Panc1 (cell line): ENCODE measurements around the gene C14orf132. TPM values are rescaled to one million over a fixed set of nuclear protein-coding genes. Genes with fewer than 3 reads are reported as not detected.
"Not testable (repeated sequence)": the region's sequence is repeated elsewhere in the genome, so short reads cannot be mapped to it uniquely, and the experiment has no call there.

Source experiments
- ATAC-seq: fragments of 200-7000 bp; cut with Tn5 transposase; 2 replicates; pipeline ENCODE4 v1.9.1; 2020; ENCODE audit warnings: mild to moderate bottlenecking, moderate library complexity
- BruUV-seq: library from RNA; stranded (reverse); fragments of 400-500 nt; replicated peaks from 2 replicates; lab custom pipeline; 2021; lab: Mats Ljungman, UMichigan
- CTCF ChIA-PET: fragments of 300-600 bp; sonication (Branson Sonifier 250); formaldehyde crosslinking; loops from one replicate; lab custom pipeline; 2022; ENCODE audit warnings: antibody characterized with exemption; lab: Charles Lee
- POLR2A ChIA-PET: fragments of 300-600 bp; sonication (Branson Sonifier 250); formaldehyde crosslinking; loops from one replicate; lab custom pipeline; 2022; ENCODE audit warnings: antibody characterized with exemption; lab: Charles Lee
- DNase-seq: peaks from one replicate; pipeline ENCODE4 v3.0.0-alpha.2; 2010; ENCODE audit warnings: low read depth, low spot score
- H3K27ac ChIP-seq: 2 replicates; pipeline ENCODE4 v1.5.1; 2011; ENCODE audit warnings: mild to moderate bottlenecking, low read length, inconsistent platforms
- H3K27me3 ChIP-seq: fragments of 200-500 bp; sonication (Bioruptor generic); 2 replicates; pipeline ENCODE4 v1.6.0; 2014; ENCODE audit warnings: low read length, inconsistent platforms; ENCODE audit not compliant: control insufficient read depth, insufficient read depth
- H3K36me3 ChIP-seq: fragments of 200-500 bp; sonication (Bioruptor generic); 2 replicates; pipeline ENCODE4 v1.5.1; 2014; ENCODE audit warnings: inconsistent platforms, mild to moderate bottlenecking, low read length, moderate library complexity; ENCODE audit not compliant: control insufficient read depth, insufficient read depth
- H3K4me1 ChIP-seq: 2 replicates; pipeline ENCODE4 v1.5.1; 2011; ENCODE audit warnings: inconsistent platforms, mild to moderate bottlenecking, low read length, moderate library complexity; ENCODE audit not compliant: control insufficient read depth, insufficient read depth
- H3K4me3 ChIP-seq, 2 experiments: 2 replicates each; pipeline ENCODE4 v1.5.1; 2011 to 2012; ENCODE audit warnings: low read depth in 2 of 2, low read length in 2 of 2, mild to moderate bottlenecking in 2 of 2, inconsistent platforms in 1 of 2, moderate library complexity in 1 of 2
- H3K9me3 ChIP-seq: fragments of 200-500 bp; sonication (Bioruptor generic); 2 replicates; pipeline ENCODE4 v1.5.1; 2014; ENCODE audit warnings: low read depth, mild to moderate bottlenecking, inconsistent platforms, low read length, moderate library complexity; ENCODE audit not compliant: control insufficient read depth, insufficient read depth
- CTCF ChIP-seq: fragments of 450-650 bp; IDR thresholded peaks from 2 replicates; pipeline ENCODE4 v1.5.1; 2017; ENCODE audit warnings: mild to moderate bottlenecking
- POLR2AphosphoS5 ChIP-seq: IDR thresholded peaks from 2 replicates; pipeline ENCODE4 v1.6.1; 2012; ENCODE audit warnings: mild to moderate bottlenecking, low read depth, low read length, moderate library complexity
- REST ChIP-seq, 2 experiments: IDR thresholded peaks; 2 replicates each; pipeline ENCODE4 v1.6.1; 2011 to 2012; ENCODE audit warnings: low read depth in 2 of 2, control low read depth in 1 of 2, low read length in 1 of 2, mild to moderate bottlenecking in 1 of 2, moderate library complexity in 1 of 2; ENCODE audit not compliant: insufficient read depth in 1 of 2
- SIN3A ChIP-seq: IDR thresholded peaks from 2 replicates; pipeline ENCODE4 v1.6.1; 2012; ENCODE audit warnings: low read depth, mild to moderate bottlenecking, low read length, moderate library complexity, borderline replicate concordance; ENCODE audit not compliant: insufficient read depth
- TCF7L2 ChIP-seq: IDR thresholded peaks from 2 replicates; pipeline ENCODE4 v1.6.1; 2011; ENCODE audit warnings: mild to moderate bottlenecking, low read depth, low read length, inconsistent platforms
- in situ Hi-C: cut with HindIII; loops from 2 replicates; pipeline ENCODE4 v1.10.0; 2016; ENCODE audit warnings: low sequenced_read_pairs, low pct_unique_long_range_greater_than_20kb
- intact Hi-C: fragments of 100-400 bp; cut with micrococcal nuclease; formaldehyde crosslinking; loops from one replicate; pipeline ENCODE4 v1.10.0; 2022; ENCODE audit not compliant: unreplicated experiment
- total RNA-seq: library from RNA; stranded (reverse); gene quantifications from one replicate; pipeline ENCODE4 v1.2.1, GENCODE V29; 2021; ENCODE audit not compliant: unreplicated experiment

The C14orf132 gene
- total RNA-seq, 1 experiment from 2014 or later, result 23.0 TPM

GRCh38 chr14:96011131-96011530, 28.0 kb upstream of the C14orf132 start:
- H3K9me3 ChIP-seq, result no peaks in the 10 kb centered on the region
- no TSS peak for BruUV-seq
- CTCF ChIA-PET, result no interaction called here
- ATAC-seq (no peak), DNase-seq (no peak)
- no peak overlapping the region for H3K27ac ChIP-seq
- TF ChIP-seq SIN3A, result no peak
- TF ChIP-seq CTCF, result no peak
- TF ChIP-seq TCF7L2, result no peak
- TF ChIP-seq POLR2AphosphoS5, result no peak
- no peak for TF ChIP-seq REST (IDR thresholded peaks at IDR 0.05; ENCODE audit: insufficient read depth in 1 of 2, low read depth in 2 of 2, low read length in 1 of 2)
- no peak overlapping the region for H3K4me3 ChIP-seq
- H3K27me3 ChIP-seq, result no peaks in the 10 kb centered on the region; the same call in none of the 2 replicates
- H3K4me1 ChIP-seq, result no peaks in the 10 kb centered on the region
- in situ Hi-C loops, result no loop called here
- no peaks in the 10 kb centered on the region for H3K36me3 ChIP-seq
- intact Hi-C loops, result no loop called here
- POLR2A ChIA-PET, result no interaction called here

GRCh38 chr14:96011607-96012006, 27.6 kb upstream of the C14orf132 start:
- no peak overlapping the region for H3K4me3 ChIP-seq
- no peaks in the 10 kb centered on the region; the same call in none of the 2 replicates for H3K27me3 ChIP-seq
- intact Hi-C loops (no loop called here), in situ Hi-C loops (no loop called here)
- ChIA-PET POLR2A (no interaction called here), CTCF (interaction anchor here (1.1 kb wide), 1 partner anchor 87 kb away, joined by 6 read pairs; no protein-coding TSS in a partner anchor)
- DNase-seq (no peak), ATAC-seq (no peak)
- H3K27ac ChIP-seq, result no peak overlapping the region
- no peaks in the 10 kb centered on the region for H3K9me3 ChIP-seq
- BruUV-seq, result no TSS peak
- H3K36me3 ChIP-seq, result no peaks in the 10 kb centered on the region
- no peaks in the 10 kb centered on the region for H3K4me1 ChIP-seq
- TF ChIP-seq TCF7L2 (no peak), POLR2AphosphoS5 (no peak), REST (IDR thresholded peaks at IDR 0.05; ENCODE audit: insufficient read depth in 1 of 2, low read depth in 2 of 2, low read length in 1 of 2) (no peak), CTCF (no peak), SIN3A (no peak)

GRCh38 chr14:96012757-96013156, 26.4 kb upstream of the C14orf132 start:
- H3K36me3 ChIP-seq, H3K27ac ChIP-seq, BruUV-seq, H3K4me1 ChIP-seq, H3K9me3 ChIP-seq, POLR2A ChIA-PET, DNase-seq, ATAC-seq, H3K4me3 ChIP-seq, intact Hi-C loops, H3K27me3 ChIP-seq, in situ Hi-C loops: not testable (repeated sequence)
- CTCF ChIA-PET, result interaction anchor here (1.1 kb wide), 1 partner anchor 86 kb away, joined by 6 read pairs; no protein-coding TSS in a partner anchor
